Pulmonary artery endothelial cell (primary cell): ENCODE results near the gene PDE4B. TPM values are rescaled to one million over a fixed set of nuclear protein-coding genes. Genes with fewer than 3 reads are reported as not detected.
"Not testable (repeated sequence)": the region's sequence is repeated elsewhere in the genome, so short reads cannot be mapped to it uniquely, and the experiment has no call there.

Source experiments
- DNase-seq: peaks from one replicate; pipeline ENCODE4 v3.0.0-alpha.2; 2011; ENCODE audit warnings: low read depth, low spot score
- total RNA-seq: library from RNA; depleted of rRNA; stranded (reverse); fragments of >200 nt; gene quantifications from 2 replicates; pipeline ENCODE4 v1.2.3, GENCODE V29; 2014

PDE4B gene
- total RNA-seq, 1 donor from 2014 or later, result 53.2 TPM

DNA sequence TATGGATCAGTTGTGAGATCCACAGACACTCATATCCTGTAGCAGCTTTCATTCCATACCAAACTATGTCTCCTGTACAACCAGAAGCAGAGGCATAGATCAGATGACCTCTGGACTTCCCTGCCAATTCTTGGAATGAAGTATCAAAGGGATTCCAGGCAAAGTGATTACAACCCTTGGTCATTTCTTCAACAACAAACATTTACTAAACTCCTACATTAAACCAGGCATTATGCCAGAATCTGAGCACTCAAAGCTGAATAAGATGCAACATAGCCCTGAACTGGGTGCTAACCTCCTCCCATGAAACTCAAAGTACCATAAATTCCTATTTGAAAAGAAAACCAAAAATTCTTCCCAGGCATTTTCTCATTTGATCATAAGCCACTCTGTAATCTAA is 620.0 kb downstream of the PDE4B start:
- no peak for DNase-seq

DNA sequence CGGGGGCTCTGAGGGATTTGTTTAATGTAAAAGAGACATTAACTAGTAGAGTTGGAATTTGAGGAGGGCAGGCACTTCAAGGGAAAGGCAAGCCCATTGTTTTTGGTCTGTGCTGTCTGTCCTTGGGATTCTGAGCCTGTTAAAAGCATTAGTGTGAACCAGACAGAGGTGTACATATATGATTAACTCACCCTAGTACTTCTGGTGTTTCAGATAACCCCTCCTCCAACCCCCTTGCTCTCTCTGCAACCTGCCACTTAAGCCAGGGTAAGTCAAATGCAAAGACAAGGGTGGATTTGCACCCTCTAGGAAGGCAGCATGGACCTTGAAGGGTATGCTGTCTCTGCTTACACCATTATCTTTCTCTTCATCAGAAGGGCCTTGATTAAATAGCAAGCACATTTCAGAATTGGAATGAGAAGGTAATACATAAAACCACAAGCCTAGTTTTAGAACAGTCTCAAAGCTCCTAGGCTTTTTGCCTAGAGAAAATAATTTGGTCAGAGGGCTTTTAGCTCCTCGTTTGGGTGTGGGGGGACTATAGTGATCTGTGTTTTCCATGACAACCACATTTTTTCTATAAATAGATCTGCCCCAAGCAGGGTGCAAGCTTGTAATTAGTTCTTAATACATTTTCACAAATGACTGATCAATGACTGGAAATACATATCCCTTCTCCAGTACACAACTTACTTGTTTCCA is 620.6 kb downstream of the PDE4B start:
- DNase-seq, result no peak

DNA sequence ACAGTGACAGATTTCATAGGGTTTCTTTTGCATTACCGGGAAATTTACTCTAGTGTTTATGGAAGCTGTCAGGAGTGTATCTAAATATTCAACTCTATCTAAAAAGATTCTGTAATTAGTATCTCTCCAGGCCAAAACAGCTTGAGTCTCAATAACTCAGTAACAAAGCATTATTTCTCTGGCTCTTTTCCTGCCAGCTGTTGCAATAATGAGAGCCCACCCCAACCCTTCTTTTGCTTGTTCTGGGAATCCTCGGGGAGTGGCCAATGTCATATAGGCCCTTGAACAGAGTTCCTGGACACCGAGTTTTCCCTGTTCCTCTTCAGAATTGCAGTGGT is 621.1 kb downstream of the PDE4B start:
- no peak for DNase-seq

DNA sequence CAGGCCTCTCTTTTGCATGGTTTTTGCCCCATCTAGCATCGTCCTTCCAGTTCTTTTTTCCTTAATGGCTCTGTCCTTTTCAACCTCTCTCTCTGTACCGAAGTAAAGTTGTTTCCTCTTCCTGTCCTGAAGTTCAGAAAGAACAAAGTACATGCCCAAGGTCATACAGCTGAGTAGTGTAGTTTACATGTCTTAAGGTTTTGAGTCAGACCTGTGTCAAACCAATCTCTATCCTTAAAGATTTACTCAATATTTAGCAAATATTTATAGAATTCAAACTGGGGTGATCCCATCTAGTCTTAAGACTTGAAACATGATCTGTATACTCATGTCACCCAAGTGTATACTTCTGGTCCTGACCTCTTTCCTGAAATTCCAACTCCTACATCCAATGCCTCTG is 622.6 kb downstream of the PDE4B start:
- no peak for DNase-seq

DNA sequence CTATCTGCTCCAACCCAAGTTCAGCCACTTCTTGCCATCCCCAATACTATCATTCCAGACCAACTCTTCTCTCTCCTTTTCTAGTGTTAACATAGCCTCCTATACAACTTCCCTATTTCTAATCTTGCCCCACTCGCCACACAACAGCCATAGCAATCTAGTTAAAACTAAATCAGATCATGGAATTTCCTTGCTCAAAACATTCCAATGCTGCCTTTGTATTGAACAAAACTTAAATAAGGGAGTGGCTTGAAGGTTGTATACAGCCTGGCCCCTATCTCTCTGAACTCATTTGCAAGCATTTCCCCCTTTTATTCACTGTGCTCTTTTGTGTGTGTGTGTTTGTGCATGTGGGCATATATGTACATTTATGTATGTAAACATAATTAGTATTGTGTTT is 623.2 kb downstream of the PDE4B start:
- no peak for DNase-seq

DNA sequence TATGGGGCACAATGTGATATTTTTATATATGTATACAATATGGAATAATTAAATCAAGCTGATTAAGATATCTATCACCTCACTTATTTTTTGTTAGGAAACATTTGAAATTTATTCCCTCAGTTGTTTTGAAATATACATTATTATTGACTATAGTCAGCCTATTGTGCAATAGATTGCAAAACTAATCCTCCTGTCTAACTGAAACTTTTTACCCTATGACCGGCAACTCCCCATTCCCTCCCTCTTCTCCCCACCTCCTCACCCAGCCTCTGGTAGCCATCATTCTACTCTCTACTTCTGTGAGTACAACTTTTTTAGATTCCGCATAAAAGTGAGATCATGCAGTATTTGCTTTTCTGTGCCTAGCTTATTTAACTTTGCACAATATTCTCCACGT is 623.6 kb downstream of the PDE4B start:
- DNase-seq, result no peak

DNA sequence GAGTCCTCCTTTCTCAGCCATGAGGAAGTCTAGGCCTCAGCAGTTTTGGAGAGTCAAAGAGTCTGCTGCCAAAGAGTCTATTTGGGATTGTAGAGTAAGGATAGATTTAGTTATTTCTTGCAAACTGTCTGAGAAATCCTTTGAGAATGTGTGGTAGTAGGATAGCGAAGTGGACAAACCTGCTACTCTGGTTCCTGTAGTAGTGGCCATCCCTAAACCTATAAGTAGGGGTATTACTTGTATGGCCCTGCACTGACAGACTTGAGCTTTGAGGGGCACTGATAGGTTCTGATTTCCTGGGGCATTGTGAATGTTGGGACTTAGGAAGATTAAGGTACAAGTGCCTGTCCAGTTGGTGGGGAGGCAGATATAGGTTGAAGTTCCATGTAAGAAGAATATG is 625.3 kb downstream of the PDE4B start:
- no peak for DNase-seq

DNA sequence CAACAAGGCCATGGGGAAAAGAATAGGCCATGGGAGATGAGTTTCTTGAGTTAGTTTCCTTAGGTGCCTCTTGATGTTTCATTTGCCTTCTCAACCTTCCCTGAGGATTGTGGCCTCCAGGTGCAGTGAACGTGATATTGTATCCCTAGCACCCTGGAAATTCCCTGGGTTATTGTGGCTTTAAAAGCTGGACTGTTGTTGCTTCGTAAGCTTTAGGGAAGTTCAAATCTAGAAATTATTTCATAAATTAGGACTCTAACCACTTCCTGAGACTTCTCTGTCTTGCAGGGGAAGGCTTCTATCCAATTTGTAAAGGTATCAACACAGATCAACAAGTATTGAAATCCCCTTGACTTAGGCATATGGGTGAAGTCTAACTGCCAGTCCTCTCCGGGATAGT is 627.5 kb downstream of the PDE4B start:
- DNase-seq, result not testable (repeated sequence)

DNA sequence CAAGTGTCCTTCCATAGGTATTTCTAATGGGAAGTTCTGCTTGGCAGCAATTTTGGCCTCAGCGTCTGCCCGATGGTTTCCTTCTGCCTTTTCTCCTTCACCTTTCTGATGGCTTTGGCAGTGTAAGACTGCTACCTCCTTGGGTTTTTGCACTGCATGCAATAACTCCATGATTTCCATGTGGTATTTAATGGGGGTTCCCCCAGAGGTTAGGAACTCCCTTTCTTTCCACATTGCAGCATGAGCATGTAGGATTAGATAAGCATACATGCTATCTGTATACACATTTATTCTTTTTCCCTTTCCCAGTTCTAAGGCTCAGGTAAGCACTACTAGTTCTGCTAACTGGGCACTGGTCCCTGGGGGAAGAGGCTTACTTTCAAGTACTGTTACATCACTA is 628.2 kb downstream of the PDE4B start:
- DNase-seq, result not testable (repeated sequence)

DNA sequence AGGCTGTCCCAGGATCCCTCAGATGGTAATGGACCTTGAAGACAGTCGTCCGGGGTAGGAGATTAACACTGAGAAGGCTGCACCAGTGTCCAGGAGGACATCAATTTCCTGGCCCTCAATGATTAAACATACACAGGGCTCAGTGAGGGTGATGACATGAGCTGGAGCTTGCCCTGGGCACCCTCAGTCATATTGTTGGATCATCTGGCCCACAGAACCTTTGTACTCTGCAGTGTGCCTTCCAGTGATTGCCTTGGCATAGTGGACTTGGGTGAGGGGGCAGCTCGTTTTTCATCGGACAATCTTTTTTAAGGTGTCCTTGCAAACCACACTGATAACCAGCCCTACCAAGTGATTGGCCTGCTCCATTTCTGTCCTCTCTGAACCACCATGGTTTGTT is 630.1 kb downstream of the PDE4B start:
- no peak for DNase-seq
